Activated naive CD4-positive, alpha-beta T cell treated with anti-CD3 and anti-CD28 coated beads, Interleukin-2, amount 50 U/mL, for 16 hours (primary cell): ENCODE data around the gene LTBP1.

ENCODE experiments used
- DNase-seq: peaks from one replicate; pipeline ENCODE4 v3.0.0-alpha.2; 2020

Gene LTBP1

GRCh38 chr2:33321876-33322483, 375.2 kb downstream of the LTBP1 start:
- no peak for DNase-seq

- no peak for DNase-seq
Measured at GRCh38 chr2:33322612-33323011, 375.9 kb downstream of the LTBP1 start.

GRCh38 chr2:33323957-33324356, 377.2 kb downstream of the LTBP1 start:
- no peak for DNase-seq

GRCh38 chr2:33326100-33326499, 379.3 kb downstream of the LTBP1 start:
- DNase-seq, result no peak

GRCh38 chr2:33333433-33333832, 386.7 kb downstream of the LTBP1 start:
- no peak for DNase-seq

GRCh38 chr2:33334083-33334482, 387.3 kb downstream of the LTBP1 start:
- DNase-seq, result no peak

GRCh38 chr2:33335516-33335915, 388.8 kb downstream of the LTBP1 start:
- DNase-seq, result no peak

- no peak for DNase-seq
Measured at GRCh38 chr2:33336036-33336625, 389.4 kb downstream of the LTBP1 start.

- no peak for DNase-seq
Measured at GRCh38 chr2:33337385-33337960, 390.7 kb downstream of the LTBP1 start.

- DNase-seq, result no peak
Measured at GRCh38 chr2:33337981-33338380, 391.2 kb downstream of the LTBP1 start.

GRCh38 chr2:33339269-33339668, 392.5 kb downstream of the LTBP1 start:
- DNase-seq, result no peak

- DNase-seq, result no peak
Measured at GRCh38 chr2:33340280-33340679, 393.5 kb downstream of the LTBP1 start.

GRCh38 chr2:33342171-33342570, 395.4 kb downstream of the LTBP1 start:
- no peak for DNase-seq

- DNase-seq, result no peak
Measured at GRCh38 chr2:33342705-33343104, 396.0 kb downstream of the LTBP1 start.

GRCh38 chr2:33343387-33343895, 396.7 kb downstream of the LTBP1 start:
- no peak for DNase-seq

- no peak for DNase-seq
Measured at GRCh38 chr2:33344230-33344629, 397.5 kb downstream of the LTBP1 start.

- no peak for DNase-seq
Measured at GRCh38 chr2:33347856-33348255, 401.1 kb downstream of the LTBP1 start.

GRCh38 chr2:33350632-33351031, 403.9 kb downstream of the LTBP1 start:
- DNase-seq, result no peak

GRCh38 chr2:33351781-33352180, 405.0 kb downstream of the LTBP1 start:
- no peak for DNase-seq

- no peak for DNase-seq
Measured at GRCh38 chr2:33354981-33355380, 408.2 kb downstream of the LTBP1 start.

- no peak for DNase-seq
Measured at GRCh38 chr2:33358878-33359277, 412.1 kb downstream of the LTBP1 start.

GRCh38 chr2:33363325-33364298, 416.9 kb downstream of the LTBP1 start:
- no peak for DNase-seq

- DNase-seq, result no peak
Measured at GRCh38 chr2:33365264-33365970, 418.7 kb downstream of the LTBP1 start.
